HG02870 (cell line): Measurements from ENCODE around the gene PTPRG.

Experiments used
- ATAC-seq: cut with Tn5 transposase; IDR thresholded peaks from one replicate; pipeline ENCODE4 v1.9.1; 2021; ENCODE audit warnings: mild to moderate bottlenecking, moderate library complexity; ENCODE audit not compliant: unreplicated experiment

PTPRG gene

GRCh38 chr3:62084558-62084957 lies 523.2 kb downstream of the PTPRG start:
- ATAC-seq = no peak

- ATAC-seq = no peak
Measured at GRCh38 chr3:62088472-62089104, 527.2 kb downstream of the PTPRG start.

DNA sequence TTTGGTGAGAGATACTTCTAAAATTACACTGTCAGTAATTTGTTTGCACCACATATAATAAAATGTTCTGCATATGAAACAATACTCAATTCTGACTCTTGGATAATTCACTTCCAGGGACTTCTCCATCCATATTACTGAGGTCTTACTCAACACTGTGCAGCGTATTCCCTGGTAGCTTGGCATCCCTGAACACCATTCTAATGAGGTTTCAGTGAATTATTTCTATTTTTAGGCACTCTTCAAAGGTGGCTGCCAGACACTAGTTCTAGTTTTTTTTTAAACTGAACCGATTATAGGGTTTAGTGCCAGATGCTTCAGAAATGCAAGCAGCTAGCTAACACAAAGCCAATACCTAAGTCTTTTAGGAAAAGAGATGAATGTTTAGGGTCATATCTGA lies 528.7 kb downstream of the PTPRG start:
- no peak for ATAC-seq

GRCh38 chr3:62090519-62090918 lies 529.1 kb downstream of the PTPRG start:
- no peak for ATAC-seq

- no peak for ATAC-seq
Measured at GRCh38 chr3:62093025-62093424, 531.7 kb downstream of the PTPRG start.

- no peak for ATAC-seq
Measured at GRCh38 chr3:62094461-62094860, 533.1 kb downstream of the PTPRG start.

DNA sequence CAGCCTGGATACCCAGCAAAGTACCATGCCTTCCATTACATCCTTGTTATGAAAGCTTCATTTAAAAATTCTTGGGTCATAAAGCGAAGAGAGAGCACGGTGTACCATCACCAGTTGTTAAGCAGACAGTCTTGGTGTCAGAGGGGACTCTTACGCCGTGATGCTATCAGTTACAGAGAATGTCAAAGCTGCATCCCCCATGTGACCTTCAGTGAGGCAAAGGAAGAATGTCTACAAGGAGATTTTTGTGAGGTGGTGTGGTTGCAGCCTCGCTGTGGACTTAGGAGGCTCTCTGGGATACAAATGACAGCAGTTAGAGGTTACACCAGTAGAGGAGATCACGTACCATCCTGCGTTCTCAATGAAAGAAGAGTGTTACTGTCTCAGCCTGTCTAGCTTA lies 533.7 kb downstream of the PTPRG start:
- no peak for ATAC-seq

- no peak for ATAC-seq
Measured at GRCh38 chr3:62095756-62096155, 534.4 kb downstream of the PTPRG start.

- no peak for ATAC-seq
Measured at GRCh38 chr3:62096521-62096920, 535.1 kb downstream of the PTPRG start.

DNA sequence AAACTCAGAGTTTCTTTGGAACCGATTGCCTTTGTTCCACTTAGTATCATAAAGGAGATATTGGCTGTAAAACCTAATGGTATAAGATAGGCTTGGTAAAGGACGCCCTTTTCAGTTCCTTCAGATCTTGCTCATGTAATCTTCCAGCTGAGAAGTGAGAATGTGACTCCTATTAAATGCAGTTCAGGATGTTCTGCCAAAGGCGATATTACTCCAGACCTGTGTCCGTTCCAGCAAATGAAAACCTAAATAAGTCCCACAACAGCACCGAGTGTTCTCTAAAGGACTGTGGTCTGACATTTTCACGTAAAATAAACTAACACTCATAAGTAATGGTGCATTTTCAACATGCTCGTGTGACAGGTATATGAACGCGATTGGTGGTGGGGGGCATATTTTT lies 535.8 kb downstream of the PTPRG start:
- no peak for ATAC-seq

DNA sequence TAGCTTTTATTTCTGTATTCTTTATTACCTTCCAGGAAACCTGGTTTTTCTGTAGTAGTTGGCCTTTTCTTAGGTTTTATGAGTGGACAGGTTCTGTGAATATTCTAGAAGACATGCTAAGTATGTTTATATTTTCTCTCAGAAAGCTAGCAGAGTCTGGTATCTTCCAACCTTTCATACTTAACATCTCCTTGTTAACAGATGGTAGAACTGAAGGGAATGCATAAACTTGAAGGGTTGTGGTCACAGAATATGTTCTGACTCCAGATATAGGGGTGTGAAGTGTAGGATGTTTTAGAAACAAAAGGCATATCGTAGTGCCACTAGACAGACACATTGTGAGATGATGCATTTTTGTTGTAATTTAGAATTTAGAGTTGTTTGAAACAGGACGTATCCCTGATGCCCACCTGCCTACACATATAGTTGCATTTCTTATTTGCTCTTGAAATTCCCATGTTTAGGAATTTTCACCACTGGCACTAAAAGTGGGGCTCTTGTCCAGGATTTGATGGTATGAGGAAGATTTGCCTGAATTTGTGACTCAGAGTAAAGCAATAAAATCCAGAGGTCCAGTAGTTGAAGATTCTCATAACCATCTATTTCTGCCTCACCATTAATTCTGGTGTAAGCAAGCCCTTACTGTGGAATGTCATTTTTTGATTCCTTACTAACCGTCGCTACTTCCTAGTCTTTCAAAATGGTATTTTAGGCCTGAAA lies 537.4 kb downstream of the PTPRG start:
- ATAC-seq = no peak

DNA sequence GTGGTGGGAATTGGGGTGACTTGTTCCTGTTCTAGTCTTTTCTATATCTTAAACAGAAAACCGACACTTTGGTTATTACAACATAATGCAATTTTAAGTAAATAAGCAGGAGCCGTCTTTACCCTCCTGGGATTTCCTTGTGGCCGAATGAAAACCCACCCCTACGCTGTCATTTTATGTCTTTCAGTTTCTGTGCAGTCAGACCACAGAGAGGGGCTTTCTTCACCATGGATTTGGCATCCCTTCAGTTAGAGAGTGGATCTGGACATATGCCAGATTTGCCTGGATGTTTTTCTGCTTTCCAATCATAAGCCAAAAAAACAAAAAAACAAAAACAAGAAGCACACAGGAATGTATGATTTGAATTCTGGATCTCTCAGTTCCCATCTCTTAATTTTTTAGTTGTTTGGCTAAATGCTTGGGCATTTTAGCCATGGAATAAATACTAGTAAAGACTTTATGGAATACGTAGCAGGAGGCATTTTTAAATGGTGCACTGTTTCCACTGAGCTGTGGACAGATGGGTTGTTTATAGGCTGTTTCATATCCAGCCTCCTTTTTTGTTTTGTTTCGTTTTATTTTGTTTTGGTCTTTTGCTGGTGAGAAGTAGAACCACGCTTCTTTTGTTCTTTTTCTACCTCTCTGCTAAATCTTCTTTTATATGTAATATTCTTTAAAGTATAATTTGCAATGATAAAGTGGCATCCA lies 539.1 kb downstream of the PTPRG start:
- ATAC-seq = no peak

- ATAC-seq = no peak
Measured at GRCh38 chr3:62101488-62101887, 540.1 kb downstream of the PTPRG start.

- ATAC-seq = no peak
Measured at GRCh38 chr3:62103531-62103930, 542.2 kb downstream of the PTPRG start.

DNA sequence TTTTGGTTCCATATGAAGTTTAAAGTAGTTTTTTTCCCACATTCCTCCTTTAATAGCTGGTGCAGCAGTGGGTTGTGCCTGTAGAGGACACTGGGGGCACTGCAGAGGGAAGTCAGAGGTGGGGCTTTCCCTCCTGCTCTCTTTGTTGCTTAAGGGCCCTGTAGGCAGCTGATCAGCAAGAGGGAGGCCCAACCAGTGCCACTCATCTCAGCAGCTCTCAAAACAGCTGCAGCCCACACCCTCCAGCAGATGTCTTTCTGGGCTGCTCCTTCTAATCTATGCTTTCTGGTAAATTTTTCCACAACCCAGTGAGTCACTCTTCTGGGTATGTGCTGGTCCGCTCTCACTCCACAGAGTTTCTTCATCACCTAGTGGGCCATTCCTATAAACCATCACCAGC lies 548.2 kb downstream of the PTPRG start:
- no peak for ATAC-seq

- no peak for ATAC-seq
Measured at GRCh38 chr3:62110443-62111225, 549.3 kb downstream of the PTPRG start.

DNA sequence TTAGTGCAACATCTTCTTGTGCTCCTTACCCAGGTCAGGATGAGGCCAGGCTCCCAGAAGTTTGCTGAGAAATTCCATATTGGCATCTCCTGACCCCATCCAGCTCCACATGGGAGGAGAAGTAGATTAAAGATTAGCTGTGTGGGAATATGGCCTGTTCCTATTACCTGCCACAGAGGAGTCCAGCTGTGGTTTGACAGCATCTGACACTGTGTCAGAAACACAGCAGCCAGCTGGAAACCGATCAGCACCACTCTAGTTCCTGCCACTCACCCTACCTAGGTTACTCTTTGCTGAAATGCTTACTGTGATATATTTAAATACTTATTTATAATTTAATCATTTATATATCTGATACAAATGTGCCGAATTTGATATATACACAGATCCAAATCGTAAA lies 551.7 kb downstream of the PTPRG start:
- ATAC-seq = no peak

GRCh38 chr3:62114763-62115162 lies 553.4 kb downstream of the PTPRG start:
- no peak for ATAC-seq

DNA sequence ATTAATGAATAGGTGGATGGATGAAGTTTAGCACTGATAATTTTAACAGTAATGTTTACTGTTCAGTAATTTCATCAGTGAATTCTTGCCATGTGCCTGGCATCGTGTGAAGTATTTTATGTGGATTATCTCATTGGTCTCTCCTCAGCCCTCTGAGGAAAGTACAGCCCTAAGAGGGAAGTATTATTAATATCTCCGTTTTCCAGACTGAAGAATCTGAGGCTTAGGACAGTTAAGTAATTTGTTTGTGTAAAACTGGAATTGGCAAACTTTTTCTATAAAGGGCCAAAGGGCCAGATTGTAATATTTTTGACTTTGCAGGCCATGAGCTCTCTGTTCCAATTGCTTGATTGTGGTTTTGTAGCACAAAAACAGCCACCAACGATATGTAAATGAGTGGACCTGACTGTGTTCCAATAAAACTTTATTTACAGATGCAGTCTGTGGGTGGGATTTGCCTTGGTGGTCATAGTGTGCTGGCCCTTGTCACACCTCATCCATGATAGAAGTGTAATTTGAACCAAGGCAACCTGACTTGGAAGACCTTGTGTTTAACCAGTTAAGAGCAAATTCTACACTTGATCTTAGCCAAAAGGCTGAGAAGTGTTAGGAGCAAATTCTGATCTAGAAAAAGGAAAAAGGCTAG lies 556.7 kb downstream of the PTPRG start:
- no peak for ATAC-seq

GRCh38 chr3:62119139-62119538 lies 557.8 kb downstream of the PTPRG start:
- no peak for ATAC-seq

GRCh38 chr3:62122819-62123218 lies 561.4 kb downstream of the PTPRG start:
- no peak for ATAC-seq
